Measurements from ENCODE around the gene R3HDM4. TPM values are rescaled to one million over a fixed set of nuclear protein-coding genes. Genes with fewer than 3 reads are reported as not detected.

Gene R3HDM4
- total and polyA plus RNA-seq, 9 of the 15 experiments (the other 6 are each of a cell fraction or from before 2014, with no cell fraction given) = 3.2 to 154 (median 59.0) TPM

DNA sequence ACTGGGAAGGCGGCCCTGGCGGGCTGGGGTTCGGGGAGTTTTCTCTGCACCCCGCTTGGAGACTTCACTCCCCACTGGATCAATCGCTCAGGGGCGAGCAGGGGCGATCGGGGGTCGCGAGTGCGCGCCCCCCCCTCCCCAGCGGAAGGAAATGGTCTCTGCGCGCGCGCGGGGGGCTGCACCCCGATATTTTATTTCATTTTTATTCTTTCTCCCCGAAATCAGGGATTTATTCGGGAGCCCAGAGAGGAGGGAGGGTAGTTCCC, 13.2 kb upstream of the R3HDM4 start (continued):
- TF ChIP-seq, protein P1, sequence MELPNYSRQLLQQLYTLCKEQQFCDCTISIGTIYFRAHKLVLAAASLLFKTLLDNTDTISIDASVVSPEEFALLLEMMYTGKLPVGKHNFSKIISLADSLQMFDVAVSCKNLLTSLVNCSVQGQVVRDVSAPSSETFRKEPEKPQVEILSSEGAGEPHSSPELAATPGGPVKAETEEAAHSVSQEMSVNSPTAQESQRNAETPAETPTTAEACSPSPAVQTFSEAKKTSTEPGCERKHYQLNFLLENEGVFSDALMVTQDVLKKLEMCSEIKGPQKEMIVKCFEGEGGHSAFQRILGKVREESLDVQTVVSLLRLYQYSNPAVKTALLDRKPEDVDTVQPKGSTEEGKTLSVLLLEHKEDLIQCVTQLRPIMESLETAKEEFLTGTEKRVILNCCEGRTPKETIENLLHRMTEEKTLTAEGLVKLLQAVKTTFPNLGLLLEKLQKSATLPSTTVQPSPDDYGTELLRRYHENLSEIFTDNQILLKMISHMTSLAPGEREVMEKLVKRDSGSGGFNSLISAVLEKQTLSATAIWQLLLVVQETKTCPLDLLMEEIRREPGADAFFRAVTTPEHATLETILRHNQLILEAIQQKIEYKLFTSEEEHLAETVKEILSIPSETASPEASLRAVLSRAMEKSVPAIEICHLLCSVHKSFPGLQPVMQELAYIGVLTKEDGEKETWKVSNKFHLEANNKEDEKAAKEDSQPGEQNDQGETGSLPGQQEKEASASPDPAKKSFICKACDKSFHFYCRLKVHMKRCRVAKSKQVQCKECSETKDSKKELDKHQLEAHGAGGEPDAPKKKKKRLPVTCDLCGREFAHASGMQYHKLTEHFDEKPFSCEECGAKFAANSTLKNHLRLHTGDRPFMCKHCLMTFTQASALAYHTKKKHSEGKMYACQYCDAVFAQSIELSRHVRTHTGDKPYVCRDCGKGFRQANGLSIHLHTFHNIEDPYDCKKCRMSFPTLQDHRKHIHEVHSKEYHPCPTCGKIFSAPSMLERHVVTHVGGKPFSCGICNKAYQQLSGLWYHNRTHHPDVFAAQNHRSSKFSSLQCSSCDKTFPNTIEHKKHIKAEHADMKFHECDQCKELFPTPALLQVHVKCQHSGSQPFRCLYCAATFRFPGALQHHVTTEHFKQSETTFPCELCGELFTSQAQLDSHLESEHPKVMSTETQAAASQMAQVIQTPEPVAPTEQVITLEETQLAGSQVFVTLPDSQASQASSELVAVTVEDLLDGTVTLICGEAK (IDR thresholded peaks at IDR 0.05) = 0 out of 2 replicates have a peak, but pooled peaks have one; percentile 19
- TF ChIP-seq, protein P1 (CRISPR knock-in tag; IDR thresholded peaks at IDR 0.05) = no peak
- TF ChIP-seq, protein P2, sequence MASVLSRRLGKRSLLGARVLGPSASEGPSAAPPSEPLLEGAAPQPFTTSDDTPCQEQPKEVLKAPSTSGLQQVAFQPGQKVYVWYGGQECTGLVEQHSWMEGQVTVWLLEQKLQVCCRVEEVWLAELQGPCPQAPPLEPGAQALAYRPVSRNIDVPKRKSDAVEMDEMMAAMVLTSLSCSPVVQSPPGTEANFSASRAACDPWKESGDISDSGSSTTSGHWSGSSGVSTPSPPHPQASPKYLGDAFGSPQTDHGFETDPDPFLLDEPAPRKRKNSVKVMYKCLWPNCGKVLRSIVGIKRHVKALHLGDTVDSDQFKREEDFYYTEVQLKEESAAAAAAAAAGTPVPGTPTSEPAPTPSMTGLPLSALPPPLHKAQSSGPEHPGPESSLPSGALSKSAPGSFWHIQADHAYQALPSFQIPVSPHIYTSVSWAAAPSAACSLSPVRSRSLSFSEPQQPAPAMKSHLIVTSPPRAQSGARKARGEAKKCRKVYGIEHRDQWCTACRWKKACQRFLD (CRISPR knock-in tag; IDR thresholded peaks at IDR 0.05) = 0 out of 2 replicates have a peak, but pooled peaks have one; percentile 40
- TF ChIP-seq PTTG1 (tag; IDR thresholded peaks at IDR 0.05; ENCODE audit: low read depth) (no peak), RBFOX2 (IDR thresholded peaks at IDR 0.05; ENCODE audit: low read depth, low read length) (peak; percentile 63), ZBTB17 (CRISPR knock-in tag; IDR thresholded peaks at IDR 0.05) (no peak), ZBTB7A (IDR thresholded peaks at IDR 0.05; ENCODE audit: borderline replicate concordance, control insufficient read depth, low read depth, low read length) (peak; percentile 61), ZNF217 (CRISPR knock-in tag; IDR thresholded peaks at IDR 0.05) (no peak), RBBP5 (IDR thresholded peaks at IDR 0.05; ENCODE audit: borderline replicate concordance, insufficient read depth, low read length, poor library complexity, severe bottlenecking) (peak; percentile 42), NRF1 (conservative IDR thresholded peaks at IDR 0.05 in 1 of 2, IDR thresholded peaks at IDR 0.05 in 1 of 2) (peak; percentile 18 to 26; a peak in 1 of 4 replicates), ZEB2 (IDR thresholded peaks at IDR 0.05) (no peak), SAP30 (IDR thresholded peaks at IDR 0.05; ENCODE audit: borderline replicate concordance, insufficient read depth, low read depth, low read length, poor library complexity, severe bottlenecking) (peak; percentile 35)
- TF ChIP-seq, protein P3, sequence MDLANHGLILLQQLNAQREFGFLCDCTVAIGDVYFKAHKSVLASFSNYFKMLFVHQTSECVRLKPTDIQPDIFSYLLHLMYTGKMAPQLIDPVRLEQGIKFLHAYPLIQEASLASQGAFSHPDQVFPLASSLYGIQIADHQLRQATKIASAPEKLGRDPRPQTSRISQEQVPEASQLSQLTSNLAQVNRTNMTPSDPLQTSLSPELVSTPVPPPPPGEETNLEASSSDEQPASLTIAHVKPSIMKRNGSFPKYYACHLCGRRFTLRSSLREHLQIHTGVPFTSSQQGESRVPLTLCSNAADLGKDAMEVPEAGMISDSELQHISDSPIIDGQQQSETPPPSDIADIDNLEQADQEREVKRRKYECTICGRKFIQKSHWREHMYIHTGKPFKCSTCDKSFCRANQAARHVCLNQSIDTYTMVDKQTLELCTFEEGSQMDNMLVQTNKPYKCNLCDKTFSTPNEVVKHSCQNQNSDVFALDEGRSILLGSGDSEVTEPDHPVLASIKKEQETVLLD (IDR thresholded peaks at IDR 0.05) = no peak

Data from K562 (cell line).